ENCODE measurements around the gene ALK. TPM values are rescaled to one million over a fixed set of nuclear protein-coding genes. Genes with fewer than 3 reads are reported as not detected.
A peak's percentile ranks its signal among the peaks of the same experiment; 100 is the strongest.

Gene ALK
- total RNA-seq, 8 experiments from 2014 or later = 0.49 to 8.8 (median 3.8) TPM

GRCh38 chr2:29227935-29228675 is 693.3 kb downstream of the ALK start:
- ATAC-seq (replicated peaks in 6 of 8) = peak; percentile 41 to 89 (median 60)
- Histone ChIP-seq H3K27ac (no peak overlapping the region), H3K4me3 (no peak overlapping the region), H3K4me1 (replicated peaks in 1 of 2) (peaks cover 6% of the 10 kb centered on the region in 2 donors)
- in situ Hi-C loops (cut with MboI; ENCODE audit: low pct_unique_long_range_greater_than_20kb in 2 of 9, low sequenced_read_pairs in 9 of 9, unreplicated experiment in 9 of 9) = no loop called here
- WGBS, 10 experiments = 0 to 62% (median 25%) methylated on average over 1 to 8 of the region's 15 CpGs; no CpG with 5 or more reads in 2 of the 10 experiments

DNA sequence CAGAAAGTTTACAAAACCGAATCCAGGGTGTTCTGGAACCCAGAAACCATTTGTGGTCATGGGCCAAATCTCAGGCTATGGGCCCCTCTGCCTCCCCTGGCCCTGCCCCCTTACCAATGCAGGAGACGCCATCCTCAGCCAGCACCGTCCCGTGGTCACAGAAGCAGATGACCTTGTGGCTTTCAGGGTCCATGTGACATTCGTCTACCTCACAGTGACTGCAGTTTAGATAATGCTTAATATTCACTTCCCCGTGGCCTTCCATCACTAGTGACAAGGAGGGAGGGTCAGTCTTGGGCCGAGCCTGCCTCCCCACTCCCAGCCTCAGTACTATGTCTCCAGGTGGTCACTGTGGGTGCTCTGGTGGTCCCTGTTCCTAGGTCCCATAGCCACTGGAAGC is 694.6 kb downstream of the ALK start:
- Histone ChIP-seq H3K4me3 (no peak overlapping the region), H3K4me1 (replicated peaks in 1 of 2) (peaks cover 6% of the 10 kb centered on the region in 2 donors), H3K27ac (no peak overlapping the region)
- ATAC-seq (replicated peaks in 6 of 8) = no peak
- 53 to 80% (median 68%) methylated on average over 1 to 5 of the region's 7 CpGs; no CpG with 5 or more reads in 6 of the 10 experiments for WGBS, 10 experiments
- in situ Hi-C loops (cut with MboI; ENCODE audit: low pct_unique_long_range_greater_than_20kb in 2 of 9, low sequenced_read_pairs in 9 of 9, unreplicated experiment in 9 of 9) = no loop called here

DNA sequence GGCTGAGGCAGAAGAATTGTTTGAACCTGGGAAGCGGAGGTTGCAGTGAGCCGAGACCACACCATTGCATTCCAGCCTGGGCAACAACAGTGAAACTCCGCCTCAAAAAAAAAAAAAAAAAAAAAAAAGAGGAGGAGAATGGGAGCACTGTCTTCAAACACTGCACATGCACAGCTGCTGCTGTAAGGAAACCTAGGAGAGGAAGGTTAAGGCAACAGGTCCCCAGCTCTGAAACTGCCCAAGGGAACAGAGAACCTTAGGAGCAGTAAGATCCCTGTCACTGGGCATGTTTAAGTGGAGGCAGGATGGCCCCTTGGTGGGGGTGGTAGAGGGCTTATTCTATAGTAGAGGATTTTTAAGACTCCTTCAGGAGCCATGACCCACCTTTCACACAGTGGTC is 695.0 kb downstream of the ALK start:
- in situ Hi-C loops (cut with MboI; ENCODE audit: low pct_unique_long_range_greater_than_20kb in 2 of 9, low sequenced_read_pairs in 9 of 9, unreplicated experiment in 9 of 9) = no loop called here
- Histone ChIP-seq H3K27ac (no peak overlapping the region), H3K4me1 (replicated peaks in 1 of 2) (peaks cover 6% of the 10 kb centered on the region in 2 donors), H3K4me3 (no peak overlapping the region)
- 0 to 100% (median 80%) methylated on average over 1 to 3 of the region's 3 CpGs; no CpG with 5 or more reads in 5 of the 10 experiments for WGBS, 10 experiments
- no peak for ATAC-seq (replicated peaks in 6 of 8)

DNA sequence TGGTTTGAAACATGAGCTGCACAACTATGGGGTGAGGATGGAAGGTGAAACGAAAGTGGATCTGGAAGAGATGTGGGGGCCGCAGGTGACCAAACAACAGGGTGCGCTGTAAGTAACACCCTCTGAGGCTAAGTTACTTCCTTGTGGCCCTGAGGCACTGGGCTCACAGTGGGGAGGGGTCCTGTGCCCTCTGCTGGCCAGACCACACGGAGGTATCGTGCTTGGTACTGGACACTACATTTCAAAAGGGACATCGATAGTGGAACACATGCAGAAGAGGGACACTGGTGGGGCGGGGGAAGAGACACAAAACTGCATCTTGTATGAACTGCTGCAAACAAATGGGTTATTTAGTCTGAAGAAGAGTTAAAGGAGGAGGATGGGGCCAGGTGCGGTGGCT is 695.6 kb downstream of the ALK start:
- in situ Hi-C loops (cut with MboI; ENCODE audit: low pct_unique_long_range_greater_than_20kb in 2 of 9, low sequenced_read_pairs in 9 of 9, unreplicated experiment in 9 of 9) = no loop called here
- 53 to 100% (median 80%) methylated on average over 1 to 7 of the region's 8 CpGs; no CpG with 5 or more reads in 3 of the 10 experiments for WGBS, 10 experiments
- no peak for ATAC-seq (replicated peaks in 6 of 8)
- no peak overlapping the region for H3K27ac ChIP-seq
- no peak overlapping the region for H3K4me3 ChIP-seq
- peaks cover 6% of the 10 kb centered on the region in 2 donors for H3K4me1 ChIP-seq (replicated peaks in 1 of 2)

DNA sequence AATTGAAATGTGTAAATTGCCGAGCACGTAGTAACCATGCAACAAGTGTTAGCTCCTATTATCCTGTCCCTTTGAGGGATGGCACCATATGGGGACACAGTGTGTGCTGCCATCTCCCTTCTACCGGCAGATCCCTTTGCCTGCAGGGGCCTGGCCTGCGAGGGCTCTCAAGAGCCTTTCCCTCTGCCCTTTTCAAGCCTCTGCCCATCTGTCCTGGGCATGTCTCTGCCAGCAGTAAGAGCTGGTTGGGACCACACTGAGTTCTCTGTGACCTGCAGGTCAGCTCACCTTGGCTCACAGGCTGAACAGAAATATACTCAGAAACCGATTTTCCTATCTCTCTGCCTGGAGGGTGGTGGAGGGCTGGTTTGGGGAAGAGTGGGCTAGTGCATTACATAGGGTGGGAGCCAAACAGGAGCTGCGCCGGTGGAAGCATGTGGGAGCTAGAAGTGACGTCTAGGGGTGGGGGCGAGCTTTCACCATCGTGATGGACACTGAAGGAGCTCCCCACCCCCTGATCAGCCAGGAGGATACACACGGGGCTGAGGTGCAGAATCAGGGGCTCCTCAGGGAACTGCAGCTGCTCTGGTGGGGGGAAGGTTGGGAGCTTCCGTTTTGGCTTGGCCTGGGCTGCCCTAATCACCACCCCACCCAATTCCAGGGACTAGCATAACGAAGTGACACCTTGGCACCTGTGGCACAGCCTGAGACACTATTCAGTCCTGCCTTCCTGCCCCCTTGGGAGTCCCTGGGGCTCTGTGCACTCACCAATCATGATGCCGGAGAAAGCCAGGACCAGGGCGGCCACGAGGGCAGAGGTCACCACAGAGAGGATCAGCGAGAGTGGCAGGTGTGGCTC is 696.5 kb downstream of the ALK start:
- ATAC-seq (replicated peaks in 6 of 8) = no peak
- 35 to 100% (median 87%) methylated on average over 1 to 9 of the region's 17 CpGs; no CpG with 5 or more reads in 2 of the 10 experiments for WGBS, 10 experiments
- H3K4me3 ChIP-seq = no peak overlapping the region
- H3K4me1 ChIP-seq (replicated peaks in 1 of 2) = peaks cover 6% of the 10 kb centered on the region in 2 donors
- in situ Hi-C loops (cut with MboI; ENCODE audit: low pct_unique_long_range_greater_than_20kb in 2 of 9, low sequenced_read_pairs in 9 of 9, unreplicated experiment in 9 of 9) = no loop called here
- H3K27ac ChIP-seq = no peak overlapping the region

DNA sequence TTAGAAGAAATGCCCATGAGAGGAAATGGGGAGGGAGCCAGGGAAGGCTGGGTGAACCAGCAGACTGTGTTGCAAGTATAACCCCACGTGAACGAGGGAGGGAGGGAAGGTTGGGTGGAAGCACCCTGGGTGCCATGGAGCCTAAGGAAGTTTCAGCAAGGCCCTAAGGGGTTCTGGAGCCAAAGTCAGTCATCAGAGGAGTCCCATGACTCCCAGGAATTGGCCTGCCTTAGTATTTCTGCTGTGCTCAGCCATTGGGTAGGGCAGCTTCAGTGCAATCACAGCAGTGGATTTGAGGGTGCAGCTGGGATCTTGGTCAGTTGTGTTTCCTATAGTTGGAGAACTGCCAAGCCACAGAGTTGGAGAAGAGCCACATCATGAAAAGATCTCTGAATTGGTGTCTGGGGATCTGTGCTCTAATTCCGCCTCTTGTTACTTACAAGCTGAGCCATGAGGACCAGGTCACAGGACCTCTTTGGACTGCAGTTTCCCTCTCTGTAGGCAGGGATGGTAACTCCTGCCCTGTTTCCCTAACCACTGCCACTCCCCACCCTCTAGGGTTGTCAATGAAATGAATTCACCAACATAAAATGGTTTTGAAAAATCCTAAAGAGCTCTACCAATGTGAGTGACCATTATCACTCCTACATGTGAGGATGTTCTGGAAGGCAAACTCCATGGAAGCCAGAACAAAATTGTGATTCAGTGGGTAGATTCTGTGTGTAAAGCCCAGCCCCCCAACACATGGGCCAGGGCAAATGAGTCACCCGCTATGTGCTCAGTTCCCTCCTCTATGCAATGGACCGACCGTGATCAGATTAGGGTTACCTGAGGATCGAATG is 697.3 kb downstream of the ALK start:
- 17 to 96% (median 80%) methylated on average over 1 to 4 of the region's 7 CpGs; no CpG with 5 or more reads in 3 of the 10 experiments for WGBS, 10 experiments
- Histone ChIP-seq H3K27ac (no peak overlapping the region), H3K4me1 (replicated peaks in 1 of 2) (peaks cover 6% of the 10 kb centered on the region in 2 donors), H3K4me3 (no peak overlapping the region)
- in situ Hi-C loops (cut with MboI; ENCODE audit: low pct_unique_long_range_greater_than_20kb in 2 of 9, low sequenced_read_pairs in 9 of 9, unreplicated experiment in 9 of 9) = no loop called here
- ATAC-seq (replicated peaks in 6 of 8) = peak in 3 of 8 experiments; percentile 30 to 82 (median 68)

GRCh38 chr2:29223257-29223656 is 698.1 kb downstream of the ALK start:
- 83 to 100% (median 90%) methylated on average over 1 to 7 of the region's 11 CpGs; no CpG with 5 or more reads in 5 of the 10 experiments for WGBS, 10 experiments
- no peak for ATAC-seq (replicated peaks in 6 of 8)
- in situ Hi-C loops (cut with MboI; ENCODE audit: low pct_unique_long_range_greater_than_20kb in 2 of 9, low sequenced_read_pairs in 9 of 9, unreplicated experiment in 9 of 9) = no loop called here
- Histone ChIP-seq H3K4me1 (replicated peaks in 1 of 2) (peaks cover 5% of the 10 kb centered on the region in 2 donors), H3K4me3 (no peak overlapping the region), H3K27ac (no peak overlapping the region)

DNA sequence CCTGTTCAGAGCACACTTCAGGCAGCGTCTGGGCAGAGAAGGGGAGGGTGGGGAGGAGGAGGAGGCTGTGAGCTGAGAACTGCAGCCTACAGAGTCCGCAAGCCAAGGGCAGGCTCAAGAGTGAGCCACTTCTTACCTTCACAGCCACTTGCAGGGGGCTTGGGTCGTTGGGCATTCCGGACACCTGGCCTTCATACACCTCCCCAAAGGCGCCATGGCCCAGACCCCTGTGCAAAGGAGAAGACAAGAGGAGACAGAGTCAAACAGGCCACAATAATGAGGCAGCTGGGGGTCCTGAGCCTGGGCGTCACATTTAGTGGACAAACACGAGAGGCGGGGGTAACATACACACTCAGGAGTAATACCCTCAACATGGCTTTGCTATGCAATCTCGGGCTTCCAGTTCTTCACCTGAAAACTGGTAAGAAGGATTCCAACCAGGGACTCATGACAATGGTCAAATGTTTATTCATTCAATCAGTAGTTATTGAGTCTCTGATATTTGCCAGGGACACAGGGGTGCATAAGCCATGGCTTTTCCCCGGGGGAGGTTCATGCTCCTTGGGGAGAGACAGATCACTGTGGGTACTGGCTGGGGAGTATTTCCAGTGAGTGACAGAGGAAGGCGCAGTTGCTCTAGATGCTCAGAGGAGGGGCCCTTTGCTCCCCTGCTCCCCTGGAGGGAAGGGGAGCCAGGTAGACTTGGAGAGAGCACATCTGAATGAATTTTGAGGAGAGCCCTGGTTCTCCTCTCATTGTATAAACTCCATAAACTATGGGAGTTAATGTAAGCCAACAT is 698.8 kb downstream of the ALK start:
- in situ Hi-C loops (cut with MboI; ENCODE audit: low pct_unique_long_range_greater_than_20kb in 2 of 9, low sequenced_read_pairs in 9 of 9, unreplicated experiment in 9 of 9) = no loop called here
- Histone ChIP-seq H3K27ac (no peak overlapping the region), H3K4me3 (no peak overlapping the region), H3K4me1 (replicated peaks in 1 of 2) (no peaks in the 10 kb centered on the region)
- WGBS, 10 experiments = 60 to 100% (median 83%) methylated on average over 1 to 6 of the region's 11 CpGs; no CpG with 5 or more reads in 2 of the 10 experiments
- no peak for ATAC-seq (replicated peaks in 6 of 8)

- 20 to 97% (median 81%) methylated on average over 1 to 8 of the region's 12 CpGs; no CpG with 5 or more reads in 1 of the 10 experiments for WGBS, 10 experiments
- no peak overlapping the region for H3K4me3 ChIP-seq
- ATAC-seq (replicated peaks in 6 of 8) = no peak
- no peak overlapping the region for H3K27ac ChIP-seq
- in situ Hi-C loops (cut with MboI; ENCODE audit: low pct_unique_long_range_greater_than_20kb in 2 of 9, low sequenced_read_pairs in 9 of 9, unreplicated experiment in 9 of 9) = no loop called here
- H3K4me1 ChIP-seq (replicated peaks in 1 of 2) = peaks cover 0 to 10% of the 10 kb centered on the region in 2 donors
Observed at GRCh38 chr2:29220506-29221270, 700.7 kb downstream of the ALK start.

DNA sequence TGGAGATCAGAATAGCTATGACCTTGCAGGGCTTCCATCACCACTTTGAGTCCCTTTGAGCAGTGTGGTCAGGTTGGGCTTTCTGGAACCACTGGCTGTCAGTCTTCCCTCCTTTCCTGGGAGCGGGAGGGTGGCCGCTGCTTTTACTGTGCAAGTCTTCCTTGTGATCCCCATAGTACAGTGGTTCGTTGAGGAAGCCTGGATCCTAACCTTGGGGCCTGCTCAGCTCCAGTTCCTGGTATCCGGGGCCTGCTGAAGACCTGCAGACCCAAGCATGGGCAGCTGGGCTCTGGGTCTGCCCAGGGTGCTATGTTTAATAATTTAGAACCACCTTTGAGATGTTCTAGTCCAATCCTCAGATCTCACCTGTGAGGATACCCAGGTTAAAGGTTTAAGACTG is 702.0 kb downstream of the ALK start:
- Histone ChIP-seq H3K4me1 (replicated peaks in 1 of 2) (peaks cover 7 to 22% of the 10 kb centered on the region in 2 donors), H3K27ac (no peak overlapping the region), H3K4me3 (no peak overlapping the region)
- 15 to 100% (median 70%) methylated on average over 1 to 4 of the region's 4 CpGs; no CpG with 5 or more reads in 5 of the 10 experiments for WGBS, 10 experiments
- in situ Hi-C loops (cut with MboI; ENCODE audit: low pct_unique_long_range_greater_than_20kb in 2 of 9, low sequenced_read_pairs in 9 of 9, unreplicated experiment in 9 of 9) = no loop called here
- ATAC-seq (replicated peaks in 6 of 8) = no peak

DNA sequence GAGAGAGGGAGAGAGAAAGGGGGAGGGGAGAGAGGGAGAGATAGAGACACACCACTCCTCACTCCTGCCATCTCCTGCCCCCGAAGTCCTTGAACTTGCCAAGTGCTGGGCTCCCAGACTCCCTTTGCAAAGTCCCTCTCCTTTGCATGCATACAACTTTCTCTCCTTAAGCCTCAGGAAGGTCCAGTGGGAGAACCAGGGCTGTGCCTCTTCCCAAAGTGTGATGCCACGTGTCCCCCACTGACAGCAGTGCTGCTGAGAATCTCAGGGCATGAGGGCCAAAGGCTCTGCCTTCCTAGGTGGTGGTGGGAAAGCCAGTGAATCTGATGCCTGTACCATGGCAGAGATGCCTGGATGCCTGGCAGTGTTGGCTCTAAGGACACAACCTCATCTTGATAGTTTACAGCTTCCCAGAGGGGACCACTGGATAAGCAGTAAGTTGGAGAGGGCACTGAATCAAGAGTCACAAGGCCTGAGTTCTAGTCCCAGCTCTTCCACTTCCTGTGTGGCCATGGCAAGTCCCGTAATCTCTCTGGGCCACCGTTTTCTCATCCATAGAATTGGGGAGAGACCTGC is 702.7 kb downstream of the ALK start:
- Histone ChIP-seq H3K4me3 (no peak overlapping the region), H3K27ac (no peak overlapping the region), H3K4me1 (replicated peaks in 1 of 2) (peaks cover 7 to 28% of the 10 kb centered on the region in 2 donors)
- WGBS, 10 experiments = 40 to 83% (median 65%) methylated on average over 1 to 2 of the region's 4 CpGs; no CpG with 5 or more reads in 6 of the 10 experiments
- in situ Hi-C loops (cut with MboI; ENCODE audit: low pct_unique_long_range_greater_than_20kb in 2 of 9, low sequenced_read_pairs in 9 of 9, unreplicated experiment in 9 of 9) = no loop called here
- ATAC-seq (replicated peaks in 6 of 8) = no peak
